Effector memory CD4-positive, alpha-beta T cell (primary cell): ENCODE measurements around the gene MACC1.
"Not testable (repeated sequence)": the region's sequence is repeated elsewhere in the genome, so short reads cannot be mapped to it uniquely, and the experiment has no call there.

ENCODE experiments used
- DNase-seq, 3 donors: peaks; one replicate each; pipeline ENCODE4 v3.0.0-alpha.2; 2020
- H3K27ac ChIP-seq: 2 replicates; pipeline ENCODE4 v1.7.0; 2013; ENCODE audit warnings: mild to moderate bottlenecking, low read length, moderate library complexity; ENCODE audit not compliant: insufficient read depth, poor library complexity, severe bottlenecking
- H3K27me3 ChIP-seq: replicated peaks from 2 replicates; pipeline ENCODE4 v1.7.0; 2013; ENCODE audit warnings: mild to moderate bottlenecking, low read length; ENCODE audit not compliant: insufficient read depth, control insufficient read depth, poor library complexity, severe bottlenecking
- H3K36me3 ChIP-seq: 2 replicates; pipeline ENCODE4 v1.7.0; 2013; ENCODE audit warnings: mild to moderate bottlenecking, low read length, moderate library complexity; ENCODE audit not compliant: control insufficient read depth, insufficient read depth
- H3K4me1 ChIP-seq: 2 replicates; pipeline ENCODE4 v1.7.0; 2013; ENCODE audit warnings: low read length, mild to moderate bottlenecking; ENCODE audit not compliant: control insufficient read depth, insufficient read depth, poor library complexity, severe bottlenecking
- H3K4me3 ChIP-seq: 2 replicates; pipeline ENCODE4 v1.7.0; 2013; ENCODE audit warnings: low read length, low read depth, mild to moderate bottlenecking; ENCODE audit not compliant: insufficient read depth, poor library complexity, severe bottlenecking
- H3K9me3 ChIP-seq: 2 replicates; pipeline ENCODE4 v1.7.0; 2013; ENCODE audit warnings: mild to moderate bottlenecking, low read length, moderate library complexity; ENCODE audit not compliant: control insufficient read depth

MACC1 gene

GRCh38 chr7:20140291-20141001 is 76.7 kb downstream of the MACC1 start:
- Histone ChIP-seq H3K4me3 (no peak overlapping the region), H3K27me3 (no peaks in the 10 kb centered on the region), H3K36me3 (no peaks in the 10 kb centered on the region), H3K9me3 (no peaks in the 10 kb centered on the region), H3K27ac (no peak overlapping the region), H3K4me1 (no peaks in the 10 kb centered on the region)
- no peak for DNase-seq

- Histone ChIP-seq H3K9me3 (no peaks in the 10 kb centered on the region), H3K27me3 (no peaks in the 10 kb centered on the region), H3K4me3 (no peak overlapping the region), H3K36me3 (no peaks in the 10 kb centered on the region), H3K4me1 (no peaks in the 10 kb centered on the region), H3K27ac (no peak overlapping the region)
- DNase-seq, result no peak
Observed at GRCh38 chr7:20136647-20137046, 80.5 kb downstream of the MACC1 start.

- no peak overlapping the region for H3K4me3 ChIP-seq
- no peak overlapping the region for H3K27ac ChIP-seq
- no peak for DNase-seq
- H3K36me3 ChIP-seq, result no peaks in the 10 kb centered on the region
- H3K4me1 ChIP-seq, result no peaks in the 10 kb centered on the region
- no peaks in the 10 kb centered on the region for H3K9me3 ChIP-seq
- H3K27me3 ChIP-seq, result no peaks in the 10 kb centered on the region
Observed at GRCh38 chr7:20133803-20134202, 83.4 kb downstream of the MACC1 start.

GRCh38 chr7:20132585-20132984 is 84.6 kb downstream of the MACC1 start:
- H3K9me3 ChIP-seq, result no peaks in the 10 kb centered on the region
- no peak overlapping the region for H3K4me3 ChIP-seq
- no peak overlapping the region for H3K27ac ChIP-seq
- no peaks in the 10 kb centered on the region for H3K4me1 ChIP-seq
- no peaks in the 10 kb centered on the region for H3K27me3 ChIP-seq
- no peaks in the 10 kb centered on the region for H3K36me3 ChIP-seq
- no peak for DNase-seq

- H3K9me3 ChIP-seq, result no peaks in the 10 kb centered on the region
- DNase-seq, result no peak
Observed at GRCh38 chr7:20131776-20132175, 85.4 kb downstream of the MACC1 start.

GRCh38 chr7:20129920-20130319 is 87.3 kb downstream of the MACC1 start:
- Histone ChIP-seq H3K27me3 (no peaks in the 10 kb centered on the region), H3K27ac (no peak overlapping the region), H3K36me3 (no peaks in the 10 kb centered on the region), H3K4me3 (no peak overlapping the region), H3K4me1 (no peaks in the 10 kb centered on the region), H3K9me3 (no peaks in the 10 kb centered on the region)
- DNase-seq, result no peak

More at GRCh38 chr7:20131776-20132175, 85.4 kb downstream of the MACC1 start:
- Histone ChIP-seq H3K27ac (no peak overlapping the region), H3K4me1 (no peaks in the 10 kb centered on the region), H3K27me3 (no peaks in the 10 kb centered on the region), H3K36me3 (no peaks in the 10 kb centered on the region), H3K4me3 (no peak overlapping the region)

- H3K27ac ChIP-seq, result no peak overlapping the region
- H3K9me3 ChIP-seq, result no peaks in the 10 kb centered on the region
- H3K4me3 ChIP-seq, result no peak overlapping the region
- H3K36me3 ChIP-seq, result no peaks in the 10 kb centered on the region
- no peaks in the 10 kb centered on the region for H3K27me3 ChIP-seq
- no peaks in the 10 kb centered on the region for H3K4me1 ChIP-seq
- no peak for DNase-seq
Observed at GRCh38 chr7:20128001-20128400, 89.2 kb downstream of the MACC1 start.

GRCh38 chr7:20126060-20126459 is 91.1 kb downstream of the MACC1 start:
- H3K4me3 ChIP-seq, DNase-seq, H3K27ac ChIP-seq, H3K4me1 ChIP-seq, H3K27me3 ChIP-seq, H3K9me3 ChIP-seq, H3K36me3 ChIP-seq: not testable (repeated sequence)

GRCh38 chr7:20124087-20124486 is 93.1 kb downstream of the MACC1 start:
- H3K27me3 ChIP-seq, H3K27ac ChIP-seq, H3K4me1 ChIP-seq, H3K4me3 ChIP-seq, H3K9me3 ChIP-seq, DNase-seq, H3K36me3 ChIP-seq: not testable (repeated sequence)

- H3K27ac ChIP-seq, DNase-seq, H3K9me3 ChIP-seq, H3K27me3 ChIP-seq, H3K4me1 ChIP-seq, H3K4me3 ChIP-seq, H3K36me3 ChIP-seq: not testable (repeated sequence)
Observed at GRCh38 chr7:20122653-20123316, 94.4 kb downstream of the MACC1 start.
